SU-DHL-6 (cell line): ENCODE measurements around the gene SLC12A2.

Experiments used
- CTCF ChIP-seq: fragments of 200-600 bp; sonication (generic); IDR thresholded peaks from one replicate; pipeline ENCODE4 v1.5.1; 2017; ENCODE audit warnings: antibody characterized with exemption, mild to moderate bottlenecking, low read length, moderate library complexity; ENCODE audit not compliant: insufficient read depth, poor library complexity, severe bottlenecking
- EZH2phosphoT487 ChIP-seq: fragments of 200-600 bp; sonication (generic), shearing (Covaris generic); conservative IDR thresholded peaks from 2 replicates; pipeline ENCODE4 v1.6.1; 2018; ENCODE audit warnings: mild to moderate bottlenecking, antibody characterized with exemption, low read length, moderate library complexity, mixed read lengths

DNA sequence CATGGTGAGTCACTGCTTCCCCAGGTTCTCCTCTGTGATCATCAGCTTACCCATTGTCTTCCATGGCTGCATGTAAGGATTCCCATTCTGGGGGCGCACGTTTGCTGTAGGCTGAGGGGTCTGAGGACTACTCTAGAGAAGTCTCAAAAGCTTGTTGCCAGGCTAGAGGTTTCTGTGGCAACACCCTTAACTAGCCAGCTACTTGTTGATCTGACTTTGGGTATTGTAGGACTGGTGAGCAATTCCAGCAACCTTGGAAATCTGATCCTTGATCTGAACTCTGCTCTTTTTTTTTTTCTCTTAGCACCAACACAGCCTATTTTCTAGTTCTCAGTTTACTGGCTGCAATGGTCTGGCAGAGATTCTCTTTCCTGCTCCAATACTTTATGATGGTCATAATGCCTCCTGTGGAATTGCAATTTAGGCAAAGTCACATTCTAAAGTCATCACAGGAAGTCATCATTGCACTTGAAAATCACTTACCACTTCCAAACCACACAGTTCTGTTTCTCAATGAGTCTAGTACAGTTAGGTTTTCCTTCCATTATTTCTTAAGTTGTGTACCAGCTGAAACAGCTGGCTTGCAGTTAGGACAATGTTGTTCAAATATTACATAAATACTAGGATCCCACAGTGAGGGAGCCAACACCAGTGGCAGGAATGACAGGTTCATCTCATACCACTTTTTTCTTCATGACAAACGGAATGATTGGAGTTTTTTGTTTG, 110.3 kb downstream of the SLC12A2 start:
- TF ChIP-seq CTCF, result no peak
- no peak for TF ChIP-seq EZH2phosphoT487
